GM10248 (cell line): ENCODE measurements around the gene MICAL2.

Source experiments
- CTCF ChIA-PET: fragments of 300-600 bp; sonication (Branson Sonifier 250); formaldehyde crosslinking; extraction: SDS; loops from one replicate; lab custom pipeline; 2021; ENCODE audit warnings: antibody characterized with exemption; lab: Yijun Ruan, JAX
- POLR2A ChIA-PET: fragments of 350-650 bp; sonication (Branson Sonifier 250); formaldehyde crosslinking; extraction: SDS; loops from one replicate; lab custom pipeline; 2020; ENCODE audit warnings: antibody characterized with exemption; lab: Yijun Ruan, JAX
- DNase-seq: peaks from one replicate; pipeline ENCODE4 v3.0.0; 2012; ENCODE audit errors: extremely low spot score
- TF ChIP-seq, protein P1 (sequence below): IDR thresholded peaks from 2 replicates; pipeline ENCODE4 v1.5.1; 2012; ENCODE audit warnings: mild to moderate bottlenecking, low read depth; ENCODE audit errors: extremely low read depth, missing control alignments, control extremely low read depth

MICAL2 gene

GRCh38 chr11:12248330-12248729 is 137.9 kb downstream of the MICAL2 start:
- DNase-seq: no peak
- ChIA-PET CTCF (interaction anchor here (1.1 to 4.8 kb wide), 3 partner anchors 9 to 105 kb away, joined by 3 to 26 read pairs (median 9); no protein-coding TSS in a partner anchor), POLR2A (no interaction called here)
- TF ChIP-seq, protein P1, sequence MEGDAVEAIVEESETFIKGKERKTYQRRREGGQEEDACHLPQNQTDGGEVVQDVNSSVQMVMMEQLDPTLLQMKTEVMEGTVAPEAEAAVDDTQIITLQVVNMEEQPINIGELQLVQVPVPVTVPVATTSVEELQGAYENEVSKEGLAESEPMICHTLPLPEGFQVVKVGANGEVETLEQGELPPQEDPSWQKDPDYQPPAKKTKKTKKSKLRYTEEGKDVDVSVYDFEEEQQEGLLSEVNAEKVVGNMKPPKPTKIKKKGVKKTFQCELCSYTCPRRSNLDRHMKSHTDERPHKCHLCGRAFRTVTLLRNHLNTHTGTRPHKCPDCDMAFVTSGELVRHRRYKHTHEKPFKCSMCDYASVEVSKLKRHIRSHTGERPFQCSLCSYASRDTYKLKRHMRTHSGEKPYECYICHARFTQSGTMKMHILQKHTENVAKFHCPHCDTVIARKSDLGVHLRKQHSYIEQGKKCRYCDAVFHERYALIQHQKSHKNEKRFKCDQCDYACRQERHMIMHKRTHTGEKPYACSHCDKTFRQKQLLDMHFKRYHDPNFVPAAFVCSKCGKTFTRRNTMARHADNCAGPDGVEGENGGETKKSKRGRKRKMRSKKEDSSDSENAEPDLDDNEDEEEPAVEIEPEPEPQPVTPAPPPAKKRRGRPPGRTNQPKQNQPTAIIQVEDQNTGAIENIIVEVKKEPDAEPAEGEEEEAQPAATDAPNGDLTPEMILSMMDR: no peak

DNA sequence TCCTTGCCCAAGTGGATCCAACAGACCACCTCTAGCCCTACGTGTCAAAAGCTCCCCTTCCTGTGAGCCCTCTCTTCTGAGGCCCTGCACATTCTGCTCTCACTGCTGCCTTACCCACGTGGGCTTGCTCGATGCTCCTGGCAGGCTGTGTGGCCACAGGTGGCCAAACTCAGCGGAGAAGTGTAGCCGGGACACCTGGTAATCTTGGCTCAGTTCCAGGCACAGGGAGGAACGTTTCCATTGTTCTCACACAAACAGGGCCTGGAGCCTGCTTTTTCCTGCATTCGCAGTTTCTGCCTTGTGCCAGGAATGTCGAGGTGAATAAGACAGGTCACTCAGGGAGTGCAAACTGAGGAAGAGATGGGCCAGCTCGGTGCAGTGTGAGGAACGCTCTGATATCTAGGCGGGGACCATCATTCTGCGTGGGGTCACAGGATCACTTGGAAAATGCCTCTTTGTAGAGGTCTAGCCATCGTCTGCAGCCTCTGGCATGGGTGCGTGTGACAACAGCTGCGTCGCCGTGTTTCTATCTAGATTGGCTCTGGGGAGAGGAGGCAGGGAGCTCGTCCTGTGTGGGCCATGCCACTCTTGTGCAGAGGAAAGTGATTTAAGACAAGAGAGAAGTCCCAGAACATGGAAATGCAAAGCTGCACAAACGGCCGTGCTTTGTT is 139.3 kb downstream of the MICAL2 start:
- ChIA-PET CTCF (interaction anchor here (2.2 to 4.8 kb wide), 2 partner anchors 10 to 14 kb away, joined by 9 to 26 read pairs; no protein-coding TSS in a partner anchor), POLR2A (no interaction called here)

GRCh38 chr11:12251666-12252560 is 141.5 kb downstream of the MICAL2 start:
- POLR2A ChIA-PET: no interaction called here

More for the DNA sequence above, 139.3 kb downstream of the MICAL2 start:
- TF ChIP-seq, protein P1: no peak
- DNase-seq: no peak

DNA sequence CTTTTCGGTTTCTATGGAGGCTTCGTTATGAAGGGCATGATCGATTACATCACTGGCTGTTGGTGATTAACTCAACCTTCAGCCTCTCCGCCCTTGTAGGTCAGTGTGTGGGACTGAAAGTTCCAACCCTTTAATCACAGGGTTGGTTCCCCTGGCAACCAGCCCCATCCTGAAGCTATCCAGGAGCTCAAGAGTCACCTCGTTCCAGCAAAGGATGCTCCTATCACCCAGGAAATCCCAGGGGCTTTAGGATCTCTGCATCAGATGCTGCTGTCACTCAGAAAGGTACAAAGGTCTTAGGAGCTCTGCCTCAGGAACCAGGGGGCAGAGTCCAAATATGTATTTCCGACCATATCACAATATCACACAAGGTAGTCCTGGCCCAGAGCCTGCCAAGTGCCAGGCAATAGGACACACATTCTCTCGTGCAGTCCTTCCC is 143.5 kb downstream of the MICAL2 start:
- ChIA-PET CTCF (interaction anchor here (1.2 to 1.3 kb wide), 3 partner anchors 35 to 210 kb away, joined by 3 read pairs; no protein-coding TSS in a partner anchor), POLR2A (no interaction called here)
- no peak for DNase-seq
- TF ChIP-seq, protein P1: no peak

More at GRCh38 chr11:12251666-12252560, 141.5 kb downstream of the MICAL2 start:
- TF ChIP-seq, protein P1: no peak
- DNase-seq: no peak
- CTCF ChIA-PET: interaction anchor here (0.9 to 1.9 kb wide), 4 partner anchors 10 to 204 kb away, joined by 3 to 12 read pairs (median 6); no protein-coding TSS in a partner anchor

DNA sequence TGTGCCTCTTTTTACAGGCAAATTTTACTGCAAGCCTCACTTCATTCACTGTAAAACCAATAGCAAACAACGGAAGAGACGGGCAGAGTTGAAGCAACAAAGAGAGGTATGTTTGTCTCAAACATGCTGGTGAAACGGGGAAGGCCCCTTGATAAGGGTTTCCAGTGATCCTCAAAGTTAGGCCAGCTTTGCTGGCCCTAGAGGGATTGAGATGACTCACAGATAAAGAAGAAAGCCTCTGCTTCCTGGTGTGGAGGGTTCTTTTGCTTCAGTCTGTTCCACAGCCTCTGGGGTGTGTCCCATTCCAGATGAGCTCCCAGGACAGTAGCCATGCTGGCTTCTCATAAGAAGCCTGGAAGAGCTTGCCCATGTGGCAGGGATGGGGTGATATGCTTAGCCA is 148.1 kb downstream of the MICAL2 start:
- no peak for DNase-seq
- ChIA-PET CTCF (interaction anchor here (0.5 to 1.3 kb wide), 2 partner anchors 23 to 214 kb away, joined by 3 to 5 read pairs; no protein-coding TSS in a partner anchor), POLR2A (no interaction called here)
- TF ChIP-seq, protein P1: no peak

GRCh38 chr11:12259956-12260355 is 149.6 kb downstream of the MICAL2 start:
- no peak for DNase-seq
- CTCF ChIA-PET: interaction anchor here (1.2 to 2.7 kb wide), 4 partner anchors 21 to 209 kb away, joined by 3 to 12 read pairs (median 6); no protein-coding TSS in a partner anchor
- TF ChIP-seq, protein P1: no peak
- POLR2A ChIA-PET: no interaction called here
